Stimulated activated naive CD8-positive, alpha-beta T cell treated with anti-CD3 and anti-CD28 coated beads, Interleukin-15, Interleukin-2, amounts not matched to agents 100 ng/mL and 50 ng/mL, for 24 hours (primary cell): ENCODE measurements around the gene CRABP1.

Experiments used
- H3K27ac Mint-ChIP-seq: one replicate; pipeline ENCODE4 v1.8.0; 2021; ENCODE audit warnings: mild to moderate bottlenecking, mixed read lengths
- H3K27me3 Mint-ChIP-seq: one replicate; pipeline ENCODE4 v1.8.0; 2021; ENCODE audit warnings: mixed read lengths
- H3K36me3 Mint-ChIP-seq: one replicate; pipeline ENCODE4 v1.8.0; 2021; ENCODE audit warnings: low read depth, mixed read lengths
- H3K4me1 Mint-ChIP-seq: one replicate; pipeline ENCODE4 v1.8.0; 2021; ENCODE audit warnings: low read depth, mixed read lengths
- H3K4me3 Mint-ChIP-seq: one replicate; pipeline ENCODE4 v1.8.0; 2021; ENCODE audit warnings: mild to moderate bottlenecking, mixed read lengths
- H3K9me3 Mint-ChIP-seq: one replicate; pipeline ENCODE4 v1.8.0; 2021; ENCODE audit warnings: mixed read lengths

Gene CRABP1

GRCh38 chr15:78350058-78350457 lies 9.9 kb downstream of the CRABP1 start:
- Mint-ChIP-seq H3K4me3 (no peak overlapping the region), H3K27ac (no peak overlapping the region), H3K4me1 (peaks cover 4% of the 10 kb centered on the region), H3K36me3 (no peaks in the 10 kb centered on the region), H3K9me3 (no peaks in the 10 kb centered on the region), H3K27me3 (peaks cover 16% of the 10 kb centered on the region)

GRCh38 chr15:78351539-78351938 lies 11.4 kb downstream of the CRABP1 start:
- Mint-ChIP-seq H3K9me3 (no peaks in the 10 kb centered on the region), H3K4me1 (peaks cover 4% of the 10 kb centered on the region), H3K36me3 (no peaks in the 10 kb centered on the region), H3K27ac (no peak overlapping the region), H3K27me3 (peaks cover 14% of the 10 kb centered on the region), H3K4me3 (no peak overlapping the region)

- no peaks in the 10 kb centered on the region for H3K36me3 Mint-ChIP-seq
- no peaks in the 10 kb centered on the region for H3K9me3 Mint-ChIP-seq
- no peak overlapping the region for H3K4me3 Mint-ChIP-seq
- no peak overlapping the region for H3K27ac Mint-ChIP-seq
- peaks cover 4% of the 10 kb centered on the region for H3K4me1 Mint-ChIP-seq
- H3K27me3 Mint-ChIP-seq: peaks cover 17% of the 10 kb centered on the region
Measured at GRCh38 chr15:78353093-78353492, 12.9 kb downstream of the CRABP1 start.

- peaks cover 4% of the 10 kb centered on the region for H3K4me1 Mint-ChIP-seq
- H3K4me3 Mint-ChIP-seq: no peak overlapping the region
- no peaks in the 10 kb centered on the region for H3K36me3 Mint-ChIP-seq
Measured at GRCh38 chr15:78355177-78355576, 15.0 kb downstream of the CRABP1 start.

GRCh38 chr15:78358102-78358870 lies 18.1 kb downstream of the CRABP1 start:
- Mint-ChIP-seq H3K4me3 (no peak overlapping the region), H3K27me3 (peaks cover 26% of the 10 kb centered on the region), H3K4me1 (no peaks in the 10 kb centered on the region), H3K36me3 (no peaks in the 10 kb centered on the region), H3K27ac (no peak overlapping the region), H3K9me3 (no peaks in the 10 kb centered on the region)

More at GRCh38 chr15:78355177-78355576, 15.0 kb downstream of the CRABP1 start:
- H3K27me3 Mint-ChIP-seq: peaks cover 26% of the 10 kb centered on the region
- H3K27ac Mint-ChIP-seq: no peak overlapping the region
- no peaks in the 10 kb centered on the region for H3K9me3 Mint-ChIP-seq

GRCh38 chr15:78359041-78359808 lies 19.1 kb downstream of the CRABP1 start:
- Mint-ChIP-seq H3K36me3 (no peaks in the 10 kb centered on the region), H3K9me3 (no peaks in the 10 kb centered on the region), H3K27ac (no peak overlapping the region), H3K4me1 (no peaks in the 10 kb centered on the region), H3K27me3 (peaks cover 26% of the 10 kb centered on the region), H3K4me3 (no peak overlapping the region)

- Mint-ChIP-seq H3K27me3 (peaks cover 18% of the 10 kb centered on the region), H3K27ac (no peak overlapping the region), H3K9me3 (no peaks in the 10 kb centered on the region), H3K4me1 (no peaks in the 10 kb centered on the region), H3K4me3 (no peak overlapping the region), H3K36me3 (no peaks in the 10 kb centered on the region)
Measured at GRCh38 chr15:78360367-78360801, 20.2 kb downstream of the CRABP1 start.

GRCh38 chr15:78360958-78361718 lies 21.0 kb downstream of the CRABP1 start:
- Mint-ChIP-seq H3K27me3 (peaks cover 14% of the 10 kb centered on the region), H3K36me3 (no peaks in the 10 kb centered on the region), H3K4me1 (no peaks in the 10 kb centered on the region), H3K4me3 (no peak overlapping the region), H3K27ac (no peak overlapping the region), H3K9me3 (no peaks in the 10 kb centered on the region)

- Mint-ChIP-seq H3K36me3 (no peaks in the 10 kb centered on the region), H3K27ac (no peak overlapping the region), H3K4me3 (no peak overlapping the region), H3K4me1 (no peaks in the 10 kb centered on the region), H3K27me3 (peaks cover 12% of the 10 kb centered on the region), H3K9me3 (no peaks in the 10 kb centered on the region)
Measured at GRCh38 chr15:78361771-78362506, 21.8 kb downstream of the CRABP1 start.

GRCh38 chr15:78362716-78363380 lies 22.7 kb downstream of the CRABP1 start:
- Mint-ChIP-seq H3K9me3 (no peaks in the 10 kb centered on the region), H3K4me3 (no peak overlapping the region), H3K27ac (no peak overlapping the region), H3K27me3 (peaks cover 12% of the 10 kb centered on the region), H3K36me3 (no peaks in the 10 kb centered on the region), H3K4me1 (no peaks in the 10 kb centered on the region)

GRCh38 chr15:78363381-78363734 lies 23.2 kb downstream of the CRABP1 start:
- no peaks in the 10 kb centered on the region for H3K4me1 Mint-ChIP-seq
- peak overlapping the region; percentile 24 for H3K27ac Mint-ChIP-seq

GRCh38 chr15:78364233-78364632 lies 24.1 kb downstream of the CRABP1 start:
- no peak overlapping the region for H3K27ac Mint-ChIP-seq
- peaks cover 2% of the 10 kb centered on the region for H3K27me3 Mint-ChIP-seq
- H3K9me3 Mint-ChIP-seq: no peaks in the 10 kb centered on the region
- H3K36me3 Mint-ChIP-seq: no peaks in the 10 kb centered on the region
- no peaks in the 10 kb centered on the region for H3K4me1 Mint-ChIP-seq
- no peak overlapping the region for H3K4me3 Mint-ChIP-seq

More at GRCh38 chr15:78363381-78363734, 23.2 kb downstream of the CRABP1 start:
- Mint-ChIP-seq H3K9me3 (no peaks in the 10 kb centered on the region), H3K36me3 (no peaks in the 10 kb centered on the region), H3K27me3 (peaks cover 7% of the 10 kb centered on the region), H3K4me3 (no peak overlapping the region)

- no peaks in the 10 kb centered on the region for H3K27me3 Mint-ChIP-seq
- no peaks in the 10 kb centered on the region for H3K9me3 Mint-ChIP-seq
- no peaks in the 10 kb centered on the region for H3K36me3 Mint-ChIP-seq
- H3K4me3 Mint-ChIP-seq: no peak overlapping the region
- no peaks in the 10 kb centered on the region for H3K4me1 Mint-ChIP-seq
- H3K27ac Mint-ChIP-seq: no peak overlapping the region
Measured at GRCh38 chr15:78365917-78366316, 25.8 kb downstream of the CRABP1 start.

GRCh38 chr15:78366342-78366741 lies 26.2 kb downstream of the CRABP1 start:
- no peaks in the 10 kb centered on the region for H3K9me3 Mint-ChIP-seq
- no peaks in the 10 kb centered on the region for H3K36me3 Mint-ChIP-seq
- H3K4me1 Mint-ChIP-seq: no peaks in the 10 kb centered on the region
- no peak overlapping the region for H3K27ac Mint-ChIP-seq
- H3K4me3 Mint-ChIP-seq: no peak overlapping the region
- H3K27me3 Mint-ChIP-seq: no peaks in the 10 kb centered on the region
